Neural cell (in vitro differentiated cells): ENCODE results near the gene LZTFL1. TPM values are rescaled to one million over a fixed set of nuclear protein-coding genes. Genes with fewer than 3 reads are reported as not detected.
"Not testable (repeated sequence)": the region's sequence is repeated elsewhere in the genome, so short reads cannot be mapped to it uniquely, and the experiment has no call there.

ENCODE experiments used
- H2AFZ ChIP-seq: fragments of 200-600, 300-800 bp; sonication (generic), shearing (Covaris generic); 2 replicates; pipeline ENCODE4 v1.6.0; 2014; ENCODE audit warnings: low read depth, mild to moderate bottlenecking, antibody characterized with exemption, low read length, moderate library complexity
- H3F3A ChIP-seq: fragments of 200-600 bp; shearing (Covaris generic); 2 replicates; pipeline ENCODE4 v1.6.1; 2016; ENCODE audit warnings: mild to moderate bottlenecking, moderate library complexity, mixed read lengths, antibody characterized with exemption, low read length; ENCODE audit not compliant: insufficient read depth, poor library complexity, severe bottlenecking
- H3K27ac ChIP-seq: fragments of 200-600, 300-800 bp; sonication (generic), shearing (Covaris generic); 2 replicates; pipeline ENCODE4 v1.5.1; 2014; ENCODE audit warnings: mild to moderate bottlenecking, low read length, moderate library complexity
- H3K27me3 ChIP-seq: fragments of 300-800, 200-600 bp; sonication (generic), shearing (Covaris generic); 2 replicates; pipeline ENCODE4 v1.6.0; 2014; ENCODE audit warnings: mild to moderate bottlenecking, low read depth, low read length, moderate library complexity; ENCODE audit not compliant: insufficient read depth
- H3K36me3 ChIP-seq: fragments of 300-800, 200-600 bp; sonication (generic), shearing (Covaris generic); 2 replicates; pipeline ENCODE4 v1.5.1; 2014; ENCODE audit warnings: mild to moderate bottlenecking, antibody characterized with exemption, low read length, moderate library complexity; ENCODE audit not compliant: insufficient read depth
- H3K4me2 ChIP-seq: fragments of 300-800, 200-600 bp; sonication (generic), shearing (Covaris generic); 2 replicates; pipeline ENCODE4 v1.6.0; 2014; ENCODE audit warnings: mild to moderate bottlenecking, low read length
- H3K4me3 ChIP-seq: fragments of 300-800, 200-600 bp; sonication (generic), shearing (Covaris generic); 2 replicates; pipeline ENCODE4 v1.5.1; 2014; ENCODE audit warnings: mild to moderate bottlenecking, low read length, moderate library complexity
- H3K79me2 ChIP-seq: fragments of 200-600 bp; shearing (Covaris generic); replicated peaks from 2 replicates; pipeline ENCODE4 v1.6.0; 2014; ENCODE audit warnings: mild to moderate bottlenecking, low read length, moderate library complexity; ENCODE audit not compliant: insufficient read depth
- H3K9ac ChIP-seq: fragments of 300-800, 200-600 bp; sonication (generic), shearing (Covaris generic); 2 replicates; pipeline ENCODE4 v1.6.1; 2016; ENCODE audit warnings: mild to moderate bottlenecking, low read length, mixed read lengths
- H3K9me2 ChIP-seq: fragments of 200-600 bp; shearing (Covaris generic); 2 replicates; pipeline ENCODE4 v1.6.1; 2016; ENCODE audit warnings: mild to moderate bottlenecking, low read length, mixed read lengths; ENCODE audit not compliant: insufficient read depth
- H3K9me3 ChIP-seq: fragments of 200-600, 300-800 bp; sonication (generic), shearing (Covaris generic); 2 replicates; pipeline ENCODE4 v1.6.1; 2016; ENCODE audit warnings: mild to moderate bottlenecking, mixed run types, low read length, moderate library complexity, mixed read lengths
- H4K20me1 ChIP-seq: fragments of 200-600 bp; shearing (Covaris generic); 2 replicates; pipeline ENCODE4 v1.6.1; 2016; ENCODE audit warnings: mild to moderate bottlenecking, mixed run types; ENCODE audit not compliant: insufficient read depth
- CTCF ChIP-seq: fragments of 450-650 bp; IDR thresholded peaks from 2 replicates; pipeline ENCODE4 v1.5.1; 2014; ENCODE audit warnings: antibody characterized with exemption, mild to moderate bottlenecking, moderate library complexity; ENCODE audit not compliant: poor library complexity, severe bottlenecking
- EP300 ChIP-seq: fragments of 450-650 bp; conservative IDR thresholded peaks from 2 replicates; pipeline ENCODE4 v1.6.1; 2014; ENCODE audit warnings: antibody characterized with exemption, mild to moderate bottlenecking, moderate library complexity; ENCODE audit not compliant: poor library complexity, severe bottlenecking
- EZH2 ChIP-seq: fragments of 200-600, 300-800 bp; shearing (Covaris generic), sonication (generic); IDR thresholded peaks from 2 replicates; pipeline ENCODE4 v1.6.1; 2014; ENCODE audit warnings: antibody characterized with exemption, low read length, borderline replicate concordance, mild to moderate bottlenecking; ENCODE audit not compliant: insufficient read depth, poor library complexity, severe bottlenecking
- MXI1 ChIP-seq: fragments of 450-650 bp; conservative IDR thresholded peaks from 2 replicates; pipeline ENCODE4 v1.6.1; 2014; ENCODE audit warnings: antibody characterized with exemption, mild to moderate bottlenecking; ENCODE audit not compliant: poor library complexity, severe bottlenecking
- POLR2AphosphoS5 ChIP-seq: IDR thresholded peaks from 2 replicates; pipeline ENCODE4 v1.6.1; 2012
- RAD21 ChIP-seq: fragments of 450-650 bp; conservative IDR thresholded peaks from 2 replicates; pipeline ENCODE4 v1.6.1; 2014; ENCODE audit warnings: antibody characterized with exemption, mild to moderate bottlenecking, moderate library complexity
- REST ChIP-seq: IDR thresholded peaks from 2 replicates; pipeline ENCODE4 v1.6.1; 2012; ENCODE audit warnings: borderline replicate concordance
- SMC3 ChIP-seq: fragments of 450-650 bp; conservative IDR thresholded peaks from 2 replicates; pipeline ENCODE4 v1.6.1; 2014; ENCODE audit warnings: antibody characterized with exemption, mild to moderate bottlenecking, moderate library complexity; ENCODE audit not compliant: poor library complexity
- TAF1 ChIP-seq: IDR thresholded peaks from 2 replicates; pipeline ENCODE4 v1.6.1; 2012; ENCODE audit warnings: low read depth
- polyA plus RNA-seq: library from polyadenylated mRNA; depleted of rRNA; stranded (reverse); fragments of >200 nt; gene quantifications from 2 replicates; pipeline ENCODE4 v1.2.3, GENCODE V29; 2014

The LZTFL1 gene
- polyA plus RNA-seq, 1 donor from 2014 or later = 26.8 TPM

GRCh38 chr3:45858809-45859543 lies 17.1 kb upstream of the LZTFL1 start:
- no peak overlapping the region for H3K9ac ChIP-seq
- no peaks in the 10 kb centered on the region for H3K9me3 ChIP-seq
- no peaks in the 10 kb centered on the region for H3K27me3 ChIP-seq
- no peaks in the 10 kb centered on the region for H3K36me3 ChIP-seq
- H3K9me2 ChIP-seq = no peaks in the 10 kb centered on the region
- H2AFZ ChIP-seq = no peak overlapping the region
- no peaks in the 10 kb centered on the region for H3F3A ChIP-seq
- H4K20me1 ChIP-seq = no peaks in the 10 kb centered on the region
- H3K4me3 ChIP-seq = no peak overlapping the region
- H3K4me2 ChIP-seq = no peak overlapping the region
- no peaks in the 10 kb centered on the region for H3K79me2 ChIP-seq
- no peak for TF ChIP-seq RAD21
- no peak for TF ChIP-seq MXI1
- TF ChIP-seq EZH2 = no peak
- no peak for TF ChIP-seq EP300
- no peak for TF ChIP-seq TAF1
- TF ChIP-seq POLR2AphosphoS5 = no peak
- TF ChIP-seq SMC3 = no peak
- no peak for TF ChIP-seq CTCF
- TF ChIP-seq REST = no peak
- H3K27ac ChIP-seq = no peak overlapping the region

GRCh38 chr3:45857024-45857423 lies 15.1 kb upstream of the LZTFL1 start:
- not testable (repeated sequence) for H3K9ac ChIP-seq, H2AFZ ChIP-seq, H3K36me3 ChIP-seq, H3K4me2 ChIP-seq, H4K20me1 ChIP-seq, H3K79me2 ChIP-seq, H3K27me3 ChIP-seq, H3K9me3 ChIP-seq, H3K9me2 ChIP-seq, H3F3A ChIP-seq, H3K4me3 ChIP-seq, H3K27ac ChIP-seq

GRCh38 chr3:45856323-45856722 lies 14.4 kb upstream of the LZTFL1 start:
- H3K4me2 ChIP-seq, H3F3A ChIP-seq, H3K27me3 ChIP-seq, H3K9me3 ChIP-seq, H3K9me2 ChIP-seq, H3K79me2 ChIP-seq, H2AFZ ChIP-seq, H3K27ac ChIP-seq, H3K4me3 ChIP-seq, H4K20me1 ChIP-seq, H3K36me3 ChIP-seq, H3K9ac ChIP-seq: not testable (repeated sequence)
